GM10847 (cell line): ENCODE results near the gene STAT1.

Experiments used
- POLR2A ChIP-seq: IDR thresholded peaks from 2 replicates; pipeline ENCODE4 v1.6.1; 2011; ENCODE audit not compliant: insufficient read length; ENCODE audit errors: extremely low read depth

STAT1 gene

DNA sequence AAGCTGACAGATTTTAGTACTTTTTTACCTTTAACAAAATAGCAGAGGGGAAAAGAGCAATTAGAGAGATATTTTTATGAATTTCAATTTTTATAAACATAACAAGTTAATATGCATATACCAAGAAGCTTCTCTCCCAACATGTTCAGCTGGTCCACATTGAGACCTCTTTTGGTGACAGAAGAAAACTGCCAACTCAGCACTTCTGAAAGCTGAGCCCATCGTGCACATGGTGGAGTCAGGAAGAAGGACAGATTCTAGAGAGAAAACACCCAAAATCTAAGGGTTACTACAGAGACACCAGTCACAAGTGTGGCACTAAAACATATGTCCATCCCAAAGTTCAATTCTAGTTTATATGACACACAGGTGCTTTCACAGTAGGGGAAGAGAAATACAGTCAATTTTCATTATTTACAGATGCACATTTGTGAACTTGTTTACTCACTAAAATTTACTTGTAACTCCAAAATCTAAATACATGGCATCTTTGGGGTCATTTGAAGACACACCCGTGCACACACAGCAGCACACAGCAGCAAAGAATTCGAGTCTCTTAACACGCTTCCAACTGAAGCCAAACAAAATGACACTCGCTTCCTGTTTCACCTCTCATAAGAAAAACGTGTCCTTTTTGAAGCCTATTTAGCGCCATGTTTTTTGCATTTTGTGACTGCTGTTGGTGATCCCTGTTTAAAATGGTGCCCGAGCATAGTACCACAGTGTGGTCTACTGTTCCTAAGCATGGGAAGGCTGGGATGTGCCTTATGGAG, 31.5 kb downstream of the STAT1 start:
- TF ChIP-seq POLR2A: no peak

DNA sequence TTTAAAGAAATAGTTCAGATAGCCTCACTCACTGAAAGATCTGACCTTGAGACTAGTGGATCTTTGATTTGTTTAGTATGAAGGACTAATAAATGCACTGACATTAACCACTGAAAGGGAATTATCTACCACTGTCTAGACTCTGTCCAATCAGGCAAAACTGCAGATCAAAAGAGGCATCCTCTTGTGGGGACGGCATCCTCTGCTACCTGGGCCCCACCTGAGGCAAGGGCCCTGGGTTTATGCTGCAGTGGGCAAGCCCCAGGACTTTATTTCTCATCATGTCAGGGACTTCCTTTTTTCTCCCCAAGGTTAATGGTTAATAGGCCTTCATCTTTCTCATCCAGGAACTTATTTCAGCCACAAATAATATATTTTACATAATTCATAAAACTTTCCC, 32.2 kb downstream of the STAT1 start:
- TF ChIP-seq POLR2A: no peak

DNA sequence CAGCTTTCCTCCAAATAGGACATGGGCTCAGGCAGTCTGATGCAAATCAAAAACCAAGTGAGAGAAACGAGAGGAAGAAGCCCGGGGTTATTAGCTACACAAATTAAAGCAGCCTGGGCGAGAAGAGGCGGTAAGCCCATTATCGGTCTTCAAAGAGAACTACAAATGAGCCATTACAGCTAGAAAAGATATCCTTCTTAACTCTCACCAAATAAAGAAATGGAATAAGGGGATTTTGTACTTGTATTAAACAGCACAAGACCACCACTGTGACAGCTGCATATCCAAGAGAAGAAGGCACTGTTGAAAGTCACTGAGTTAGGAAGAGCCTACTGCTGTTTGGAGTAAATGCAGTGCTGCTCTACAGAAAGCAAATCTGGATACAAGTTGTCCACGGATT, 32.6 kb downstream of the STAT1 start:
- no peak for TF ChIP-seq POLR2A

DNA sequence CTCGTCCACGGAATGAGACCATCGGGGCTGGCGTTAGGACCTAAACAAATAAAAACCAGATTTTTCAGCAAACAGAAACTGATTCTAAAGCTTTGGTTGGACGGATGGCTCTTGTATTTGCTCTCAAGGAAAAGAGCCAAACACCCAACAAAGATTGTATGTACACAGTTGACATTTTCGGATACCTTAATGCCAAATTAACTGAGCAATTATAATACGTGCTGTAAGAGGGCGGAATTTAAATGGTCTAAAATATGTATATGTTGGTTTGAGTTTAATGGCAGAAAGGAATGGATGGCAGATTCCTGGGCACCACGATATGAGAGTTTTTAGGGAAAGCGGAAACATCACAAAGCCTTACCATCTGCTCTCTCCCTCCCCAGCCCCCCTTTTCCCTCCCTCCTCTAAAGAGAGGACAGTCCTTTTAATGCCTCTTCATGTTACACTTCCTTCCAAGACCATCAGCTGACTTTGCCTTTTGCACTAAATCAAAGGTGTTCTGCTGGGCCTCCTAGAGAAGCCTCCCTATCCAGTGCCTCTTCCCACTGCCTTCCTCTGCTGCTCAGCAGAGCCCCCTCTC, 33.3 kb downstream of the STAT1 start:
- TF ChIP-seq POLR2A: no peak

DNA sequence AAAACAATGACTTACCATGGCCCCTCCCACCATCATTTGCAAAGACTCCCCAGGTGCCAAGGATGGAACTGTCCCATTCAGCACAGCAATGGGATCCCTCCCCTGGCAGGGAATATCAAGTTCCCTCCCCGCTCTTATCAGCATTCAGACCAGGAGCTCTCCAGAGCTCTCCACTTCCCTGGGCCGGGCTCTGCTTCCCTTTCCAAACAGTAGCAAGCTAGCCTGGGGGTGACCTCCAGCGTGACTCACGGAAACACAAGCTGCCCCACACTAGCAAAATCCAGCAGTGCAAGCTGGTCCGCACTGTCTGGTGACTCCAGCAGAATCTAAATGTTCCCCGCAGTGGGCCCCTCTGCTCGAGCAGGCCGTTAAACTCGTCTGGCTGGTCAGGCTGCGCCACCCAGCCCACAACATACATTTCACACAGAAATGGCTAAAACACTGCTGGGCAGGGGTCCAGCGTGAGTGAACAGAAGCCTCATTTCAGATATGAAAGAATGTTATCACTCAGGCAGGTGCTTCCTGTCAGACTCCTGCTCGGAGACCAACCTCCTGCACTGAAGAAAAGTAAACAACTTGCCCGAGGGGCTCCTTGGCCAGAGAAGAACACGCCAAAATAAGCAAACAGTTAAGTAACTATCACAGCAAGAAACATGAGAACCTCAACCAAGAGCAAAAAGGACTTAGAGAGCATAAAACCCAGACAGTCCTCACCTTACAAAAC, 33.9 kb downstream of the STAT1 start:
- TF ChIP-seq POLR2A: no peak

DNA sequence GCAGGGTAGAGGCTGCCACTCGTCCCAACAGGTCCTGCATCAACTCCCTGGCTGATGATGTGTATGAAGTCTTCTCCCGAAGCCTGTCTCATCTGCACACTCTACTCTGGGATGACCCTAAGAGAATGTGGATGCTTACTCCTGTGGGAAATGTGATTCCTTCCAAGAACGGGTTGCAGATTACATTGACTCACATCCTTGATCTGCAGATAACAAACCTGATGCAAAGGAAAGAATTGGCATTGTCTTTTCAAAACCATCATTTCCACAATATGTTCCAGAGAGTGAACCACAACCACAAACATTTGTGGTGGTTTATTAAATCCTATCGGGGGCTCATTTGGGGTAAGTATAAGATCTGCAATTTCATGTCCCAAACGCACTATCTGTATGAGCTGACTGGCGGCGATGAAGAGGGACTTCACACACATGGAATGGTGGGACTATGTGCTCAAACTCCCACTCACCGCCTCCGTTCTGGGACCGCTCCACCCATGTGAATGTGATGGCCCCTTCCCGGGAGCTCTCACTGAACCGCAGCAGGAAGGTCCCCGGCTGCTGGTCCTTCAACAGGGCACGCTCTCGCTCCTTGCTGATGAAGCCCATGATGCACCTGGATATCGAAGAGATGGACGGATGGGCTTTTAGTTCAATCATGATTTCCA, 35.5 kb downstream of the STAT1 start:
- no peak for TF ChIP-seq POLR2A

DNA sequence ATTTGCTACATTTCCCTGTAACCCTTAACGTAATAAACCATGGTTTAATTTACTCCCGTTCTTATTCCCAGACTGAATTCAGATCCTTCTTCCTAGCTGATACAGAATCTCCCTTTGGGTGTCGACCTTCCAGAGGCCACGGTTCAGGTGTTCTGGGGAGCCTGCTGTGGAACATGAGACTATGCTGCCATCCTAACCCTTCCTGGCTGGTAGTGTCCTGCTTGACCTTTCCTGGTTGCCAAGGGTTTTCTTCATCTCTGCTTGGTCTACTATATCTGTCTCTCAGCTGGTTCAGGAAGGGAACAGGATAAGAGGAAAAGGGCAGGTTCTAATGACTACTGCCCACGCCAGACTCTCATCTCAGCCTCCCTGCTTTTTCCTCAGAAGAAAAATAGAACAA, 36.5 kb downstream of the STAT1 start:
- no peak for TF ChIP-seq POLR2A

DNA sequence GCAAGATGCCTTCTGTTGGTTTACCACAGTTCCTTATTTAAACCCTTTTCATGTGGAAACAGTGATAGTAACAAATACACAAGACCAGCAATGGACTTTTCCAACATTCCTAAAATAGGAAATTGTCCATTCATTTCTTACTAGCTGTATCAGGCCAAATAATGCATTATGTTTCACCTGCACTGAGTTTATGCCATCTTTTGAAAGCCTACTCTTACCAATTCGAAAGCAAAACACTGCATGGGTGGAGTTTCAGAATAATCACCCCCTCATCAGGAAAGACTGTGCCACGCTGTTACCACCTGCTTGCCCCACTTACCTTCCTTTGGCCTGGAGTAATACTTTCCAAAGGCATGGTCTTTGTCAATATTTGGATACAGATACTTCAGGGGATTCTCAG, 37.5 kb downstream of the STAT1 start:
- TF ChIP-seq POLR2A: no peak

DNA sequence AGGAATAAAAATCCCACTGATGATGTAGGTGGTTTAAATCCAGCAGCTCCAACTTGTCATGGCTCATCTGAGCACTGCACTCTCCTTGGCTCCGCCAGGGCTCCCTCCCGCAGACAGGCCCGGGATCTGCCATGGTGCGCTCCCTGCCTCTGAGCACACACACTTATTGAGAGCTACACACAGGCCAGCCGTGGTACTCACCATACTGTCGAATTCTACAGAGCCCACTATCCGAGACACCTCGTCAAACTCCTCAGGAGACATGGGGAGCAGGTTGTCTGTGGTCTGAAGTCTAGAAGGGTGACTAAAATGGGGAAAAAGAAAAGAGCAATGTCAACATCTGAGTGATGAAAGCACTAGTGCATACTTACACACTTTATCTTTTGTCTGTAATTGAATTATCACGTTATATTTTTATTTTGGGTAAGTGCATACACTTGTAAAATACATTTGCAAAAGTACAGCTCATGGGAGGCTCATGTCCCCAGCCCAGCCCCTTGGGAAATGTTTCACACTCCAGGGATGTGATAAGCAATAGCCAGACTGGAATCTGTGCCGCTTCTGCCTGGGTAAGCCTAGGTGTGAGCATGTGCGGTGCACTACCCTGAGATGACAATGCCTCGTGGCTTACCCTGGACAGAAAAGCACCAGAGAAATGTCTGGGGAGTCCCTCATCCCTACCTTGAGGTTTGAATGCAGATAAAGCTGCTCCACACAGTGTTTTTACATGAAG, 39.2 kb downstream of the STAT1 start:
- no peak for TF ChIP-seq POLR2A

DNA sequence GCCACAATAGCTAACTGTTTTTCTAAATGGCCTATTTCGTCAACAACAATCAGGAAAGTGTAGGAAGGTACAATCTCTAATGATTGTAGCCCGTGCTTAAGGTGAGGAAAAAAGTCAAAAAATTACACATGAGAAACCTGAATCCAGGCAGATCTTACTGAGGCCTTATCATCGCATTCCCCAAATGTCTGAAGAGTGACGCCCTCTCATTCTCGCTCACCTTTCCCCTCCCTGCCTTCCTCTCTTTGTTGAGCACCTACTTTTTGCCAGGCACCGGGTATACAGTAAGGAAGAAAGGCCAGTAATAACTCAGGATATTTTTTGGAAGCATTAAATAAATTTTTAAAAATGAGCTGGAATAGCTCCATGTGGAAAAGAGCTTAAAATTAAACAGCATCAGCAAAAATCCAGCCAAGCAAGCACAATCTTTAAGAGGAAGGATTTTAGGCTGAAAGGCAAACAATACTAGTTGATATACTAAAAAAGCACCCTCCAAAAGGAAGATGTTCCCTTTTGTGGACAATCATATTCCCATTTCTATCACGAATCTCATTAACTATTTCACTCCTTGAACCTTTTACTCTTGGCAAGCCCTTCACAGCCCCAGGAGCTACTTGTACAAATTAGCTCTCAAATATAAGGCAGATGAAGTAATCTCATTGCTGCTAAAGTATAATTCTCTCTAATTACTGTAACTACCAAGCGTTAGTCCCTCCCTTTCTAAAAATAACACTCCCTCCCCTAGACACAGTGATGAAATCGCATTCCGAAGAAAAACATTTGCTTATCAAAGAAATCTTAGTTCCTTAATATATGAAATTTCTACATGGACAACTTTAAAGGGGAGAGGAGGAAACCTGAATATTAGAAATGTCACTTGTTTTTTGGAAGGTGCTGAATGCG, 40.0 kb downstream of the STAT1 start:
- TF ChIP-seq POLR2A: no peak

DNA sequence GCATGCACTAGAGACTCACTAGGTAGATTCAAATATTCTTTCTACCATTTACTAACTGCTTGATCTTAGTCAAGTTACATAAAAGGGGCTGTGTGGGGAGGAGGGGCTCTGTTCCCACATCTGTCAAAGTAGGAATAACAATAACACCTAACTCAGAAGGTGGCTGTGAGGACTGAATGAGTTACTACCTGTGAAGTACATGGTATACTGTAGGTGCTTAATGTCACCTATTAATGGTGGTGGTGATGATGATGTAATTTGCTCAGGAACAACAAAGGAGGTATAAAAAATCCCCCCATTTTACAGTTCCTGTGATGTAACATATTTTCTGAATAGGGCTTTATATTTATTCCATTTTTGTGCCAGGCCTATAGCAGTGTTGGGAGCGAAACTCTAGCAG, 40.7 kb downstream of the STAT1 start:
- no peak for TF ChIP-seq POLR2A

DNA sequence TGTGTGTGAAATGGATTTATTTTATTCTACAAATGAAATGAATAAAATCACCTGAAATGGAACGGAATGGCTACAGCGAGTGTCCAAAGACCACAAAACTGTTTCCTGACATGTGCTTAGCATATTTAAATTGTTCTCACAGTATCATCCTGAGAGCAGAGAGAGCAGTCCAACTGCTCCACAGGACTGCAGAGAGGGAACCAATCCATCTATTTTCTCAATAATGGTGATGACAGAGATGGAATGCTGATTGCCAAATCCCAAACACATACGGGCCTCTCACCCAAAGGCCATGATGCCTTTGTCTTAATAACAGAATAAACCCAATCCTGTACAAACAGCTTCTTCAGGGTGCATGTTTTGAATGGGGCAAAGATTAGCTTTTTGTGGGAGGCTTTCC, 41.1 kb downstream of the STAT1 start:
- TF ChIP-seq POLR2A: no peak

DNA sequence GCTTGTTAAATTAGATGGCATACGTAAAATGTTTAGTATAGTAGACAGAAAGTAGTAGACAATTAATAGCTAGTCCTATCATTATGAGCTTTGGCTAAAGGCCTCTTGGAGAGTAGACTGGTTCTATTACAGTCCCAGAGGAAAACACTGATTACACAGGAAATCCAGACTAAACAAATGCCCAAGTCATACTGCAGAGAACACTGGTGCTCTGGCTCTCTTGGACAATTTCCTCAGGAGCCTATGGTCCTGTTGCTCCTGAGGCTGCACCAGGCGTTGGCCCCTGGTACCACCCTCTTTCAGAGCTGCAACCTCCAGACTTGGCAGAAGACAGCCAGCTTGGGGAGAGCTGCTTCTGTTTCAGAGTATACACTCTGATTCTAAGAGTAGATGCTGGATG, 41.8 kb downstream of the STAT1 start:
- TF ChIP-seq POLR2A: no peak

DNA sequence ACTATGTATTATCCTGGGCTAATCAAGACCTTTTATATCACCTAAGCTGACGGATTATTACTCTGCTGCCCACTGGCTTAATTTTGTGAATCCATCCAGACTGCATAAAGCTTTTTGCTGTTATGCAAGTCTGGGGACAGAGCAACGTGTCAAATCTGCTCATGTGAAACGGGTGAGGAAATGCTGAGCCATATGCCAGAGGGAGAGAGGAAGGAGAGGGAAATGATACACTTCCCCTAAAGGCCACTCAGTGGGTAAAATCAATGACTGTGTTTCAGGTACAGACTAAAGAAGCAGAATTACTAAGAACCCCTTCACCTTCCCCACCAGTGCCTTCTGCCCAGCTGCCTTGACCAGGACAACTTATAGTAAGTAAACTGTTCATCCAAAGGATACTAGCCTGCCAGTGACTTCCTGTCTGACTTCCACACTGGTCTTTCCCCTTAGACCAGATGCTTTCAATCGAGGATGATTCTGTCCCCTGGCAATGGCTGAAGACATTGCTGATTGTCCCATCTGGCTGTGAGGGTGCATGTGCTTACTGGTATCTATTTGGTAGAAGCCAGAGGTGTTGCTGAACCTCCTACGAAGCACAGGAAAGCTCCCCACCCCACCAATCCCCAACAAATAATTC, 43.0 kb downstream of the STAT1 start:
- TF ChIP-seq POLR2A: no peak
